CD14-positive monocyte (primary cell): ENCODE data around the gene CDH13. TPM values are rescaled to one million over a fixed set of nuclear protein-coding genes. Genes with fewer than 3 reads are reported as not detected.

Experiments used
- DNase-seq, 3 donors: peaks; one replicate each; pipeline ENCODE4 v3.0.0-alpha.2; 2011 to 2022
- H2AFZ ChIP-seq: 2 replicates; pipeline ENCODE4 v1.6.0; 2012; ENCODE audit warnings: mild to moderate bottlenecking, low read depth, low read length, inconsistent platforms; ENCODE audit not compliant: insufficient read depth, poor library complexity, severe bottlenecking
- H3K27ac ChIP-seq, 2 donors: 1 replicate in 1 of 2; 2 replicates in 1 of 2; pipeline ENCODE4 v1.5.1; 2012 to 2013; ENCODE audit warnings: low read length in 2 of 2, control low read depth in 1 of 2, inconsistent platforms in 1 of 2, low read depth in 1 of 2, mild to moderate bottlenecking in 1 of 2
- H3K27me3 ChIP-seq, 2 donors: one replicate each; pipeline versions ENCODE4 v1.6.0 to v1.6.1; 2011 to 2013; ENCODE audit warnings: low read length in 2 of 2; ENCODE audit not compliant: control insufficient read depth in 2 of 2, insufficient read depth in 2 of 2
- H3K36me3 ChIP-seq, 2 donors: replicated peaks in 1 of 2; 1 replicate in 1 of 2; 2 replicates in 1 of 2; pipeline versions ENCODE4 v1.5.1 to v1.6.1; 2012 to 2013; ENCODE audit warnings: low read length in 2 of 2, control low read depth in 1 of 2, inconsistent platforms in 1 of 2, mild to moderate bottlenecking in 1 of 2; ENCODE audit not compliant: insufficient read depth in 2 of 2, control insufficient read depth in 1 of 2
- H3K4me1 ChIP-seq, 2 donors: 1 replicate in 1 of 2; 2 replicates in 1 of 2; pipeline versions ENCODE4 v1.5.1 to v1.6.1; 2012 to 2013; ENCODE audit warnings: low read length in 2 of 2, control low read depth in 1 of 2, inconsistent platforms in 1 of 2, mild to moderate bottlenecking in 1 of 2, moderate library complexity in 1 of 2; ENCODE audit not compliant: insufficient read depth in 2 of 2, control insufficient read depth in 1 of 2
- H3K4me2 ChIP-seq: replicated peaks from 2 replicates; pipeline ENCODE3; 2012; ENCODE audit warnings: low read length, moderate library complexity, mild to moderate bottlenecking; ENCODE audit not compliant: poor library complexity, severe bottlenecking; ENCODE audit errors: extremely low read depth
- H3K4me3 ChIP-seq, 3 experiments: fragments of 200-600 bp in 1 of 3; sonication (generic) in 1 of 3; replicated peaks in 1 of 3; 1 replicate in 2 of 3; 2 replicates in 1 of 3; pipeline ENCODE4 v1.5.1; 2011 to 2013; ENCODE audit warnings: low read length in 3 of 3, mild to moderate bottlenecking in 3 of 3, control low read depth in 2 of 3, low read depth in 2 of 3, inconsistent platforms in 1 of 3, moderate library complexity in 1 of 3
- H3K79me2 ChIP-seq: 2 replicates; pipeline ENCODE4 v1.6.0; 2012; ENCODE audit warnings: mild to moderate bottlenecking, control low read depth, inconsistent platforms, low read length, moderate library complexity; ENCODE audit not compliant: insufficient read depth
- H3K9ac ChIP-seq: 2 replicates; pipeline ENCODE4 v1.6.0; 2017; ENCODE audit warnings: low read length, mild to moderate bottlenecking; ENCODE audit not compliant: insufficient read depth, poor library complexity, severe bottlenecking
- H3K9me3 ChIP-seq, 2 donors: replicated peaks in 1 of 2; 1 replicate in 1 of 2; 2 replicates in 1 of 2; pipeline versions ENCODE4 v1.5.1 to v1.6.1; 2012 to 2013; ENCODE audit warnings: low read length in 2 of 2, control low read depth in 1 of 2; ENCODE audit not compliant: control insufficient read depth in 1 of 2, insufficient read depth in 1 of 2
- H4K20me1 ChIP-seq: 2 replicates; pipeline ENCODE4 v1.6.0; 2012; ENCODE audit warnings: mild to moderate bottlenecking, low read length, control low read depth, moderate library complexity; ENCODE audit not compliant: insufficient read depth
- H3K27ac Mint-ChIP-seq, 7 donors: one replicate each; pipeline ENCODE4 v1.8.0; 2020; ENCODE audit warnings: mild to moderate bottlenecking in 7 of 7, mixed read lengths in 7 of 7, moderate library complexity in 6 of 7, inconsistent platforms in 2 of 7
- H3K27me3 Mint-ChIP-seq, 3 donors: one replicate each; pipeline ENCODE4 v1.8.0; 2021 to 2022; ENCODE audit warnings: low read depth in 3 of 3, mild to moderate bottlenecking in 3 of 3, mixed read lengths in 3 of 3, moderate library complexity in 3 of 3, inconsistent platforms in 1 of 3
- H3K36me3 Mint-ChIP-seq, 2 donors: one replicate each; pipeline ENCODE4 v1.8.0; 2020; ENCODE audit warnings: mixed read lengths in 2 of 2, inconsistent platforms in 1 of 2, mild to moderate bottlenecking in 1 of 2
- H3K4me1 Mint-ChIP-seq: one replicate; pipeline ENCODE4 v1.8.0; 2020; ENCODE audit warnings: mild to moderate bottlenecking, mixed read lengths
- H3K4me3 Mint-ChIP-seq, 2 donors: one replicate each; pipeline ENCODE4 v1.8.0; 2020; ENCODE audit warnings: mild to moderate bottlenecking in 2 of 2, mixed read lengths in 2 of 2, moderate library complexity in 1 of 2
- H3K9me3 Mint-ChIP-seq, 7 donors: one replicate each; pipeline ENCODE4 v1.8.0; 2020 to 2022; ENCODE audit warnings: mixed read lengths in 7 of 7, mild to moderate bottlenecking in 6 of 7, moderate library complexity in 6 of 7, inconsistent platforms in 2 of 7
- CTCF ChIP-seq: fragments of 200-600 bp; IDR thresholded peaks from one replicate; pipeline ENCODE4 v1.8.0; 2022; ENCODE audit warnings: antibody characterized with exemption, mild to moderate bottlenecking
- WGBS: methylation state at CpG from one replicate; pipeline ENCODE4 v1.1.5; 2013; ENCODE audit warnings: missing lambda C conversion rate; ENCODE audit not compliant: insufficient coverage; 5-methylcytosine and 5-hydroxymethylcytosine counted together
- intact Hi-C, 2 donors: fragments of 100-400 bp; cut with micrococcal nuclease; formaldehyde crosslinking; loops; one replicate each; pipeline versions ENCODE4 v1.15.0 to v1.15.1; 2023
- polyA plus RNA-seq, 3 donors: library from polyadenylated mRNA; depleted of rRNA in 1 of 3; unstranded in 2 of 3; stranded (reverse) in 1 of 3; fragments of 300-500 nt in 2 of 3; fragments of >200 nt in 1 of 3; fragmentation: Illumina TruSeq in 2 of 3; gene quantifications; 1 replicate in 2 of 3; 2 replicates in 1 of 3; pipeline ENCODE4 v1.2.3, GENCODE V29; 2012 to 2021

CDH13 gene
- polyA plus RNA-seq, 3 donors = 0.13 to 0.19 TPM; not detected in 1

DNA sequence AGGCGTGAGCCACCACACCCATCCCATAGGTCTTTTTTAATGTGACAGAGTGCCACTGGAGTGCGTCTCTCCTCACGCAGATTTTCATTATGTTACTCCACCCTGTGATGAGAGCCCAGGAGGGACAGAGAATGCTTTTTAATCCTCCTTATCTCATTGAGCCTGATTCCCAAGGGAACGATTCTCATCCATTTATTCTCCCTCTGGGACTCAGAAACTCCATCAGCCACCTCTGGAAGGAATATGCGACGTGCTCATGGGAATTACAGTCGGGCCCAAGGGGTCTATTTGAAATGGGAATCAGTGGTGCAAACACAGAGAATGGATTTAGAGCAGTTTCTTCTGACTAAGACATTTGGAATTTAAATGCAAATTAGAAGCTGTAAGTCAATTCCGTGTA, 1025.1 kb downstream of the CDH13 start:
- Mint-ChIP-seq H3K27ac (peak overlapping the region in 1 of 7 donors; percentile 15), H3K36me3 (no peaks in the 10 kb centered on the region), H3K4me1 (no peaks in the 10 kb centered on the region), H3K4me3 (no peak overlapping the region), H3K27me3 (peaks cover 4 to 8% (median 5%) of the 10 kb centered on the region in 3 donors), H3K9me3 (peaks cover 0 to 1% (median 0%) of the 10 kb centered on the region in 7 donors)
- Histone ChIP-seq H3K4me2 (no peak overlapping the region), H3K79me2 (no peaks in the 10 kb centered on the region), H3K27me3 (peaks cover 2 to 3% of the 10 kb centered on the region in 2 donors), H3K4me1 (no peaks in the 10 kb centered on the region), H3K9me3 (no peaks in the 10 kb centered on the region), H4K20me1 (no peaks in the 10 kb centered on the region), H3K36me3 (no peaks in the 10 kb centered on the region), H3K9ac (no peak overlapping the region), H3K4me3 (no peak overlapping the region), H2AFZ (no peak overlapping the region), H3K27ac (no peak overlapping the region)
- 94% methylated on average over 7 of the region's 8 CpGs for WGBS
- DNase-seq = no peak
- no peak for TF ChIP-seq CTCF
- intact Hi-C loops = no loop called here

DNA sequence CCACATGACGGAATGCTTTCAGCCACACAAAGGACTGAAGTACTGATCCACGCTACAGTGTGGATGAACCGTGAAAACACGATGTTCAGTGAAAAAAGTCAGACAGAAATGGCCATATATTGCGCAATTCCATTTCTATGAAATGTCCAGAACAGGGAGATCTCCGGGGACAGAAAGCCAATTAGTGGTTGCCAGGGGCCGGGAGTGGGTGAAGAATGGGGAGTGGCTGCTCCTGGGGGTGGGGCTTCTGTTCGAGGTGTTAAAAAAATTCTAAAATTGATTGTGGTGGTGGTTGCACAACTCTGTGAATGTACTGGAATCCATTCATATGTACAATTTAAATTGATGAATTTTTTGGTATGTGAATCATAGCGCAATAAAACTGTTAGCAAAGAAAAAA, 1026.2 kb downstream of the CDH13 start:
- Histone ChIP-seq H3K9ac (no peak overlapping the region), H3K4me2 (no peak overlapping the region), H2AFZ (no peak overlapping the region), H4K20me1 (no peaks in the 10 kb centered on the region), H3K79me2 (no peaks in the 10 kb centered on the region), H3K27me3 (peaks cover 2 to 3% of the 10 kb centered on the region in 2 donors), H3K4me3 (no peak overlapping the region), H3K4me1 (no peaks in the 10 kb centered on the region), H3K9me3 (no peaks in the 10 kb centered on the region), H3K27ac (no peak overlapping the region), H3K36me3 (no peaks in the 10 kb centered on the region)
- no peaks in the 10 kb centered on the region for H3K36me3 Mint-ChIP-seq
- peaks cover 0 to 3% (median 0%) of the 10 kb centered on the region in 7 donors for H3K9me3 Mint-ChIP-seq
- H3K27me3 Mint-ChIP-seq = peaks cover 3 to 7% (median 4%) of the 10 kb centered on the region in 3 donors
- WGBS = 81% methylated on average over 7 of the region's 9 CpGs
- intact Hi-C loops = no loop called here
- no peak overlapping the region for H3K27ac Mint-ChIP-seq
- no peaks in the 10 kb centered on the region for H3K4me1 Mint-ChIP-seq
- no peak for DNase-seq
- TF ChIP-seq CTCF = no peak
- no peak overlapping the region for H3K4me3 Mint-ChIP-seq
